NB4 (cell line): ENCODE results near the gene GNPAT.

ENCODE experiments used
- DNase-seq: peaks from one replicate; pipeline ENCODE4 v3.0.0; 2010; ENCODE audit warnings: low read depth
- H3K4me3 ChIP-seq: one replicate; pipeline ENCODE4 v1.5.1; 2011; ENCODE audit warnings: mild to moderate bottlenecking, low read depth, low read length, moderate library complexity
- CTCF ChIP-seq: IDR thresholded peaks from one replicate; pipeline ENCODE4 v1.5.1; 2012; ENCODE audit warnings: low read depth, low read length
- MAX ChIP-seq: IDR thresholded peaks from 2 replicates; pipeline ENCODE4 v1.6.1; 2011; ENCODE audit warnings: low read depth, low read length
- MYC ChIP-seq: IDR thresholded peaks from 2 replicates; pipeline ENCODE4 v1.6.1; 2011; ENCODE audit warnings: low read depth, low read length
- POLR2A ChIP-seq: IDR thresholded peaks from 2 replicates; pipeline ENCODE4 v1.6.1; 2011; ENCODE audit warnings: mild to moderate bottlenecking; ENCODE audit not compliant: insufficient read length; ENCODE audit errors: extremely low read depth

The GNPAT gene

GRCh38 chr1:231286603-231287002 lies 45.6 kb downstream of the GNPAT start:
- no peak overlapping the region for H3K4me3 ChIP-seq
- TF ChIP-seq MAX (no peak), CTCF (no peak), MYC (no peak)
- no peak for DNase-seq

GRCh38 chr1:231295938-231296337 lies 54.9 kb downstream of the GNPAT start:
- TF ChIP-seq POLR2A (no peak), MYC (no peak), MAX (no peak), CTCF (no peak)

GRCh38 chr1:231301990-231302389 lies 61.0 kb downstream of the GNPAT start:
- TF ChIP-seq MYC (no peak), POLR2A (no peak)
- H3K4me3 ChIP-seq, result no peak overlapping the region
- DNase-seq, result no peak

More at GRCh38 chr1:231295938-231296337, 54.9 kb downstream of the GNPAT start:
- DNase-seq, result no peak
- H3K4me3 ChIP-seq, result no peak overlapping the region

- DNase-seq, result no peak
- TF ChIP-seq CTCF (no peak), MYC (no peak), MAX (no peak), POLR2A (no peak)
- H3K4me3 ChIP-seq, result no peak overlapping the region
Measured at GRCh38 chr1:231310391-231310934, 69.5 kb downstream of the GNPAT start.

- DNase-seq, result no peak
- TF ChIP-seq MAX, result no peak
- TF ChIP-seq MYC, result no peak
Measured at GRCh38 chr1:231311720-231312431, 70.9 kb downstream of the GNPAT start.

GRCh38 chr1:231312432-231312788 lies 71.4 kb downstream of the GNPAT start:
- DNase-seq, result no peak

More at GRCh38 chr1:231311720-231312431, 70.9 kb downstream of the GNPAT start:
- H3K4me3 ChIP-seq, result no peak overlapping the region

More at GRCh38 chr1:231312432-231312788, 71.4 kb downstream of the GNPAT start:
- no peak overlapping the region for H3K4me3 ChIP-seq
- TF ChIP-seq MAX (no peak), POLR2A (no peak), MYC (no peak), CTCF (no peak)
